Measurements from ENCODE around the gene ADAR. TPM values are rescaled to one million over a fixed set of nuclear protein-coding genes. Genes with fewer than 3 reads are reported as not detected.

The ADAR gene
- total RNA-seq, 2 donors from 2014 or later: 54.0 to 103 TPM

DNA sequence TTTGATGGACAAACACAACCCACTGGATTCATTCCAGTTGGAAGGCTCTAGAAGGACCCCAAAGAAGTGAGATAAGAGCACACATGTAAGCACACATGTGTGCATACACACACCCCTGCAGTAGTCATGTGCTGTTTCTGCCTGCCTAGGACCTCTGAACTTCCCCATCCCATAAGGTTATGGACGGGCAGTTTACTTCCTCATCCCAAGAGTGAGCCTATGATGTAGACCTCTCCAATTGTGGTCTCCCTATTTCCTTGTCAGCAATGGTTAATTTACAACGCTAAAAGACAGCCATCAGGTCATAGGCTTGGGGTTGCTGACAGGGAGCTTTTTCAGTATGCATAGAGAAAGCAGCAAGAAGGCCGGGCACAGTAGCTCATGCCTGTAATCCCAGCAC, 15.4 kb upstream of the ADAR start:
- ATAC-seq: no peak
- WGBS, 2 donors: 77 to 81% methylated on average over 3 of the region's 3 CpGs
- no peak overlapping the region for H3K27ac ChIP-seq
- no peak overlapping the region for H3K4me3 ChIP-seq
- peaks cover 13% of the 10 kb centered on the region for H3K4me1 ChIP-seq
- no peak for TF ChIP-seq POLR2A (IDR thresholded peaks at IDR 0.05)
- TF ChIP-seq, protein P1, sequence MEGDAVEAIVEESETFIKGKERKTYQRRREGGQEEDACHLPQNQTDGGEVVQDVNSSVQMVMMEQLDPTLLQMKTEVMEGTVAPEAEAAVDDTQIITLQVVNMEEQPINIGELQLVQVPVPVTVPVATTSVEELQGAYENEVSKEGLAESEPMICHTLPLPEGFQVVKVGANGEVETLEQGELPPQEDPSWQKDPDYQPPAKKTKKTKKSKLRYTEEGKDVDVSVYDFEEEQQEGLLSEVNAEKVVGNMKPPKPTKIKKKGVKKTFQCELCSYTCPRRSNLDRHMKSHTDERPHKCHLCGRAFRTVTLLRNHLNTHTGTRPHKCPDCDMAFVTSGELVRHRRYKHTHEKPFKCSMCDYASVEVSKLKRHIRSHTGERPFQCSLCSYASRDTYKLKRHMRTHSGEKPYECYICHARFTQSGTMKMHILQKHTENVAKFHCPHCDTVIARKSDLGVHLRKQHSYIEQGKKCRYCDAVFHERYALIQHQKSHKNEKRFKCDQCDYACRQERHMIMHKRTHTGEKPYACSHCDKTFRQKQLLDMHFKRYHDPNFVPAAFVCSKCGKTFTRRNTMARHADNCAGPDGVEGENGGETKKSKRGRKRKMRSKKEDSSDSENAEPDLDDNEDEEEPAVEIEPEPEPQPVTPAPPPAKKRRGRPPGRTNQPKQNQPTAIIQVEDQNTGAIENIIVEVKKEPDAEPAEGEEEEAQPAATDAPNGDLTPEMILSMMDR (IDR thresholded peaks at IDR 0.05): no peak
- intact Hi-C loops (cut with DNase I): no loop called here
- H3K27me3 ChIP-seq: no peaks in the 10 kb centered on the region
- H3K36me3 ChIP-seq (replicated peaks in 1 of 2; ENCODE audit: insufficient read depth in 1 of 2, low read depth in 2 of 2): no peaks in the 10 kb centered on the region
- peak in 1 of 4 donors; percentile 23 for DNase-seq
- H3K9me3 ChIP-seq: no peaks in the 10 kb centered on the region

- TF ChIP-seq, protein P1 (IDR thresholded peaks at IDR 0.05): no peak
- no peak for TF ChIP-seq POLR2A (IDR thresholded peaks at IDR 0.05)
- ATAC-seq: no peak
- Histone ChIP-seq H3K27ac (no peak overlapping the region), H3K9me3 (no peaks in the 10 kb centered on the region), H3K4me3 (no peak overlapping the region), H3K36me3 (replicated peaks in 1 of 2; ENCODE audit: insufficient read depth in 1 of 2, low read depth in 2 of 2) (no peaks in the 10 kb centered on the region), H3K27me3 (no peaks in the 10 kb centered on the region), H3K4me1 (peaks cover 10% of the 10 kb centered on the region)
- intact Hi-C loops (cut with DNase I): no loop called here
- no peak for DNase-seq
Measured at GRCh38 chr1:154622503-154623039, 14.6 kb upstream of the ADAR start.

- intact Hi-C loops (cut with DNase I): no loop called here
- Histone ChIP-seq H3K4me3 (no peak overlapping the region), H3K27me3 (no peaks in the 10 kb centered on the region), H3K9me3 (no peaks in the 10 kb centered on the region), H3K36me3 (replicated peaks in 1 of 2; ENCODE audit: insufficient read depth in 1 of 2, low read depth in 2 of 2) (no peaks in the 10 kb centered on the region), H3K27ac (no peak overlapping the region), H3K4me1 (peaks cover 8% of the 10 kb centered on the region)
- TF ChIP-seq POLR2A (IDR thresholded peaks at IDR 0.05): no peak
- TF ChIP-seq, protein P1 (IDR thresholded peaks at IDR 0.05): no peak
- 87% methylated on average over 5 of the region's 5 CpGs for WGBS, 2 donors
- DNase-seq (no peak), ATAC-seq (no peak)
Measured at GRCh38 chr1:154621875-154622274, 13.9 kb upstream of the ADAR start.

DNA sequence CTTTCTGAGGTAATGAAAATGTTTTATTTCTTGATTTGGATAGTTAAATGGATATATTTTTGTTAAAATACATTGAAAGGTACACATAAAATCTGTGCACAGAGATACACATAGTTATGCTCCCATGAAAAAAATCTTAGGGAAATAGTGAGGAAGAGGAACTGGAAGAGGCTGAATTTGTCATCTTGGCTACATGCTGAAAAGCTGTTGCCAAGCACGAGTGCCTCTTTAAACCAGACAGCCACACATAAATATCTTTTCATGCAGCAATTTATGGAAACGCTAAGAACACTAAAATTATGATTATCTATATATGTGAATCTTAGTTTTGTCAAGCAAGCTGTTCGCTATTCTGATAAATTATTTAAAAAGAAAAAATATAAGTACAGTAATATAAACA, 12.8 kb upstream of the ADAR start:
- Histone ChIP-seq H3K4me3 (no peak overlapping the region), H3K27me3 (no peaks in the 10 kb centered on the region), H3K36me3 (replicated peaks in 1 of 2; ENCODE audit: insufficient read depth in 1 of 2, low read depth in 2 of 2) (no peaks in the 10 kb centered on the region), H3K4me1 (no peaks in the 10 kb centered on the region), H3K9me3 (no peaks in the 10 kb centered on the region), H3K27ac (no peak overlapping the region)
- ATAC-seq (no peak), DNase-seq (no peak)
- no peak for TF ChIP-seq POLR2A (IDR thresholded peaks at IDR 0.05)
- TF ChIP-seq, protein P1 (IDR thresholded peaks at IDR 0.05): no peak
- WGBS, 2 donors: 74 to 82% methylated on average over 3 of the region's 3 CpGs
- intact Hi-C loops (cut with DNase I): no loop called here

- intact Hi-C loops (cut with DNase I): no loop called here
- no peaks in the 10 kb centered on the region for H3K27me3 ChIP-seq
- no peaks in the 10 kb centered on the region for H3K4me1 ChIP-seq
- H3K36me3 ChIP-seq (replicated peaks in 1 of 2; ENCODE audit: insufficient read depth in 1 of 2, low read depth in 2 of 2): no peaks in the 10 kb centered on the region
- H3K4me3 ChIP-seq: no peak overlapping the region
- no peaks in the 10 kb centered on the region for H3K9me3 ChIP-seq
- no peak for DNase-seq
- WGBS, 2 donors: 86 to 92% methylated on average over 5 of the region's 5 CpGs
- TF ChIP-seq POLR2A (IDR thresholded peaks at IDR 0.05): no peak
- TF ChIP-seq, protein P1 (IDR thresholded peaks at IDR 0.05): no peak
- no peak overlapping the region for H3K27ac ChIP-seq
- ATAC-seq: no peak
Measured at GRCh38 chr1:154619181-154619948, 11.4 kb upstream of the ADAR start.
